Thoracic aorta (tissue), 2 donors: ENCODE results near the gene RHBG. TPM values are rescaled to one million over a fixed set of nuclear protein-coding genes. Genes with fewer than 3 reads are reported as not detected.

ENCODE experiments used
- ATAC-seq: fragments of 150-250 bp; one replicate; pipeline ENCODE4 v1.8.0; 2017; ENCODE audit warnings: low read depth; ENCODE audit not compliant: insufficient number of reproducible peaks, low FRiP score
- DNase-seq: peaks from one replicate; pipeline ENCODE4 v3.0.0-alpha.2; 2020; ENCODE audit warnings: low spot score
- H3K27ac ChIP-seq, 2 donors: fragments of 200-600 bp; sonication (generic); 1 replicate in 1 of 2; 2 replicates in 1 of 2; pipeline ENCODE4 v1.5.1; 2016; ENCODE audit warnings: mild to moderate bottlenecking in 2 of 2, moderate library complexity in 2 of 2
- H3K27me3 ChIP-seq: fragments of 200-600 bp; sonication (generic); replicated peaks from 2 replicates; pipeline ENCODE4 v1.6.0; 2016; ENCODE audit warnings: mild to moderate bottlenecking; ENCODE audit not compliant: insufficient read depth
- H3K36me3 ChIP-seq: fragments of 200-600 bp; sonication (generic); one replicate; pipeline ENCODE4 v1.5.1; 2016
- H3K4me1 ChIP-seq, 2 donors: fragments of 200-600 bp; sonication (generic); 1 replicate in 1 of 2; 2 replicates in 1 of 2; pipeline versions ENCODE4 v1.5.1 to v1.6.0; 2016; ENCODE audit warnings: low read depth in 2 of 2, mild to moderate bottlenecking in 1 of 2; ENCODE audit not compliant: control insufficient read depth in 1 of 2
- H3K4me3 ChIP-seq: fragments of 200-600 bp; sonication (generic); 2 replicates; pipeline ENCODE4 v1.5.1; 2016; ENCODE audit warnings: mild to moderate bottlenecking
- H3K9me3 ChIP-seq: fragments of 200-600 bp; sonication (generic); 2 replicates; pipeline ENCODE4 v1.5.1; 2016
- CTCF ChIP-seq: fragments of 200-600 bp; sonication (generic); IDR thresholded peaks from one replicate; pipeline ENCODE4 v1.5.1; 2019; ENCODE audit warnings: antibody characterized with exemption
- total RNA-seq, 2 donors: library from RNA; depleted of rRNA; stranded (reverse); fragments of >200 nt; gene quantifications; one replicate each; pipeline versions ENCODE4 v1.1.0 to v1.2.3, GENCODE V29; 2016

RHBG gene
- total RNA-seq, 2 donors from 2014 or later: not detected

GRCh38 chr1:156376958-156377919 is 8.2 kb downstream of the RHBG start:
- Histone ChIP-seq H3K27ac (no peak overlapping the region), H3K36me3 (no peaks in the 10 kb centered on the region), H3K4me3 (no peak overlapping the region), H3K27me3 (no peaks in the 10 kb centered on the region), H3K4me1 (no peaks in the 10 kb centered on the region), H3K9me3 (no peaks in the 10 kb centered on the region)
- no peak for TF ChIP-seq CTCF
- DNase-seq (no peak), ATAC-seq (no peak)

GRCh38 chr1:156378557-156378956 is 9.5 kb downstream of the RHBG start:
- Histone ChIP-seq H3K27me3 (no peaks in the 10 kb centered on the region), H3K4me1 (no peaks in the 10 kb centered on the region), H3K9me3 (no peaks in the 10 kb centered on the region), H3K27ac (no peak overlapping the region), H3K4me3 (no peak overlapping the region), H3K36me3 (no peaks in the 10 kb centered on the region)
- no peak for DNase-seq
- no peak for TF ChIP-seq CTCF
- no peak for ATAC-seq

- DNase-seq (no peak), ATAC-seq (no peak)
- no peaks in the 10 kb centered on the region for H3K9me3 ChIP-seq
- TF ChIP-seq CTCF: no peak
- no peak overlapping the region for H3K4me3 ChIP-seq
- no peaks in the 10 kb centered on the region for H3K36me3 ChIP-seq
- no peak overlapping the region for H3K27ac ChIP-seq
- no peaks in the 10 kb centered on the region for H3K4me1 ChIP-seq
- H3K27me3 ChIP-seq: no peaks in the 10 kb centered on the region
These were observed 10.6 kb downstream of the RHBG start for GRCh38 chr1:156379420-156380165.

- H3K4me1 ChIP-seq: no peaks in the 10 kb centered on the region
- no peak overlapping the region for H3K27ac ChIP-seq
- ATAC-seq: no peak
These were observed 13.6 kb downstream of the RHBG start for GRCh38 chr1:156382561-156382960.

More at GRCh38 chr1:156382561-156382960, 13.6 kb downstream of the RHBG start:
- TF ChIP-seq CTCF: no peak
- no peaks in the 10 kb centered on the region for H3K27me3 ChIP-seq
- no peaks in the 10 kb centered on the region for H3K36me3 ChIP-seq
- H3K4me3 ChIP-seq: no peak overlapping the region
- DNase-seq: no peak
- no peaks in the 10 kb centered on the region for H3K9me3 ChIP-seq
